OCI-LY1 (cell line): Measurements from ENCODE around the gene CA9.

Source experiments
- EZH2 ChIP-seq: fragments of 200-600 bp; sonication (generic), shearing (Covaris generic); IDR thresholded peaks from 2 replicates; pipeline ENCODE4 v1.8.0; 2017; ENCODE audit warnings: borderline replicate concordance, mixed run types, mild to moderate bottlenecking, antibody characterized with exemption, low read length, moderate library complexity, mixed read lengths
- TF ChIP-seq, protein P1 (sequence below): fragments of 200-600 bp; sonication (generic), shearing (Covaris generic); IDR thresholded peaks from 2 replicates; pipeline ENCODE4 v1.5.1; 2017; ENCODE audit warnings: mild to moderate bottlenecking, antibody characterized with exemption, low read length, moderate library complexity, mixed read lengths

DNA sequence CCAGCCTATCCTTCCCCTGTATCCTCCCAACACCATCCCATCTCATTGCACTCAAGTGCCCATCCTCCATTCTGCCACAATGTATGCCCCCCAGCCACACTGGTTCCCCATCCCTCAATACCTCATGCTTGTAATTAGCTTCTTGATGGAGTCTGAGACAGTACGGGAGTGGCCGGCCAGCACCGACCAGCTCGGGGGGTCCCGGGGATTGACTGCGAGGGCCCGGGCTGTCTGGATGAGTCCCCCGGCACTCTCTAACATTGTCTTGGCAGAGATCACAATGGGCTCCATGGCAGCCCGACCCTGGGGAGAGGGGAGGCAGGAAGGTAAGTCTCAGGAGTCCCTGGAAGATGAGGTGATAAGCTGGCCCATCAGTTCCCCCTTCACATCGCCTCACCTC lies 33.2 kb downstream of the CA9 start:
- no peak for TF ChIP-seq EZH2
- TF ChIP-seq, protein P1, sequence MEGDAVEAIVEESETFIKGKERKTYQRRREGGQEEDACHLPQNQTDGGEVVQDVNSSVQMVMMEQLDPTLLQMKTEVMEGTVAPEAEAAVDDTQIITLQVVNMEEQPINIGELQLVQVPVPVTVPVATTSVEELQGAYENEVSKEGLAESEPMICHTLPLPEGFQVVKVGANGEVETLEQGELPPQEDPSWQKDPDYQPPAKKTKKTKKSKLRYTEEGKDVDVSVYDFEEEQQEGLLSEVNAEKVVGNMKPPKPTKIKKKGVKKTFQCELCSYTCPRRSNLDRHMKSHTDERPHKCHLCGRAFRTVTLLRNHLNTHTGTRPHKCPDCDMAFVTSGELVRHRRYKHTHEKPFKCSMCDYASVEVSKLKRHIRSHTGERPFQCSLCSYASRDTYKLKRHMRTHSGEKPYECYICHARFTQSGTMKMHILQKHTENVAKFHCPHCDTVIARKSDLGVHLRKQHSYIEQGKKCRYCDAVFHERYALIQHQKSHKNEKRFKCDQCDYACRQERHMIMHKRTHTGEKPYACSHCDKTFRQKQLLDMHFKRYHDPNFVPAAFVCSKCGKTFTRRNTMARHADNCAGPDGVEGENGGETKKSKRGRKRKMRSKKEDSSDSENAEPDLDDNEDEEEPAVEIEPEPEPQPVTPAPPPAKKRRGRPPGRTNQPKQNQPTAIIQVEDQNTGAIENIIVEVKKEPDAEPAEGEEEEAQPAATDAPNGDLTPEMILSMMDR: no peak
